Measurements from ENCODE around the gene RFC4. TPM values are rescaled to one million over a fixed set of nuclear protein-coding genes. Genes with fewer than 3 reads are reported as not detected.

The RFC4 gene
- total and polyA plus RNA-seq, 11 donors: 4.6 to 21.0 (median 7.9) TPM

DNA sequence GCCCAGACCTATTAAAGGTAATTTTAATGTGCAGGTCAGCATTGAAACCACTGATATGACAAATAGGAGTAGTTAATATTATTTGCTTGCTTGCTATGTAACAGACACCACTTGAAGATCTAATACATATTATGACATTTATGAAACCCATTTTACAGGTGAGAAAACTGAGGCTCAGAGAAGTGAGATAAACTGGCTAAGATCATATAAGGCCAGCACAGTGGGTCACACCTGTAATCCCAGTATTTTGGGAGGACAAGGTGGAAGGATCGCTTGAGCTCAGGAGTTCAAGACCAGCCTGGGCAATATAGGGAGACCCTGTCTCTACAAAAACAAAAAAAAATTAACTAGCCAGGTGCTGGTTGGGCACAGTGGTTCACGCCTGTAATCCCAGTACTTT is 56.0 kb downstream of the RFC4 start:
- H3K9me3 ChIP-seq: no peaks in the 10 kb centered on the region
- TF ChIP-seq CTCF (IDR thresholded peaks at IDR 0.05) (no peak), POLR2A (IDR thresholded peaks at IDR 0.05) (no peak)
- intact Hi-C loops (cut with DNase I): loop anchor here in 5 of 10 donors (5.0 kb wide), 2 partner anchors 133 to 138 kb away; partner anchors contain the start of gene AHSG (in 1 of the 5)
- H3K27me3 ChIP-seq: no peaks in the 10 kb centered on the region
- DNase-seq (no peak), ATAC-seq (no peak)
- H3K4me1 ChIP-seq: peaks cover 0 to 14% (median 4%) of the 10 kb centered on the region in 12 donors
- 94 to 96% (median 95%) methylated on average over 2 of the region's 2 CpGs for WGBS, 4 donors
- no peak overlapping the region for H3K4me3 ChIP-seq
- no peaks in the 10 kb centered on the region for H3K36me3 ChIP-seq
- no peak overlapping the region for H3K27ac ChIP-seq

DNA sequence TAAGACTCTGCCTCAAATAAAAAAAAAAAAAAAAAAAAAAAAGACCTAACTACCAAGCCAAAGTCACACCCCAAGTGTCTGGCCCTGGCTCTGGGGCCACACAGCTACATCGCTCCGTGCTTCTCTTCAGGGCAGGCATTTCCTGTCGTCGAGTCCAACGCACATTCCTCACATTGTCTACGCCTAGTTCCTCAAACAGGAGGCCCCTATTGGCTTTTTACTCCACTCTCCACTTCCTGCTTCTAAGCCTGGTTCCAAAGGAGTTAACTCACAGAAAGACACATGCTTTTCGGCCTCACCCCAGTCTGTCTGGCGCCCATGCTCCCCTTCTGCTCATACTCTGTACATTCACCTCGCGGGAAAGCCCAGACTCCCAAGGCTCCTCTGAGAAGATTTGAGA is 60.3 kb downstream of the RFC4 start:
- Histone ChIP-seq H3K27me3 (no peaks in the 10 kb centered on the region), H3K9me3 (no peaks in the 10 kb centered on the region), H3K36me3 (no peaks in the 10 kb centered on the region), H3K27ac (no peak overlapping the region), H3K4me1 (peaks cover 0 to 6% (median 0%) of the 10 kb centered on the region in 12 donors), H3K4me3 (no peak overlapping the region)
- TF ChIP-seq POLR2A (IDR thresholded peaks at IDR 0.05) (no peak), CTCF (IDR thresholded peaks at IDR 0.05) (no peak)
- ATAC-seq (peak in 3 of 4 donors; percentile 84 to 86 (median 86)), DNase-seq (peak in 4 of 5 donors; percentile 21 to 40 (median 33))
- WGBS, 4 donors: 9 to 15% (median 12%) methylated on average over 10 of the region's 10 CpGs
- intact Hi-C loops (cut with DNase I): no loop called here

- intact Hi-C loops (cut with DNase I): no loop called here
- H3K36me3 ChIP-seq: no peaks in the 10 kb centered on the region
- H3K27me3 ChIP-seq: peaks cover 0 to 4% (median 0%) of the 10 kb centered on the region in 9 donors
- DNase-seq (no peak), ATAC-seq (no peak)
- TF ChIP-seq CTCF (IDR thresholded peaks at IDR 0.05) (no peak), POLR2A (IDR thresholded peaks at IDR 0.05) (no peak)
- no peaks in the 10 kb centered on the region for H3K9me3 ChIP-seq
- no peak overlapping the region for H3K27ac ChIP-seq
- H3K4me3 ChIP-seq: no peak overlapping the region
- peaks cover 0 to 6% (median 0%) of the 10 kb centered on the region in 12 donors for H3K4me1 ChIP-seq
- 75 to 87% (median 80%) methylated on average over 3 of the region's 3 CpGs for WGBS, 4 donors
These were observed 62.6 kb downstream of the RFC4 start for GRCh38 chr3:186743666-186744065.

- no peak overlapping the region for H3K4me3 ChIP-seq
- H3K27ac ChIP-seq: no peak overlapping the region
- no peaks in the 10 kb centered on the region for H3K9me3 ChIP-seq
- DNase-seq (no peak), ATAC-seq (no peak)
- intact Hi-C loops (cut with DNase I): no loop called here
- TF ChIP-seq POLR2A (IDR thresholded peaks at IDR 0.05) (no peak), CTCF (IDR thresholded peaks at IDR 0.05) (no peak)
- H3K27me3 ChIP-seq: peaks cover 0 to 4% (median 0%) of the 10 kb centered on the region in 9 donors
- H3K4me1 ChIP-seq: peaks cover 0 to 6% (median 0%) of the 10 kb centered on the region in 12 donors
- no peaks in the 10 kb centered on the region for H3K36me3 ChIP-seq
- 81 to 84% (median 84%) methylated on average over 7 of the region's 7 CpGs for WGBS, 4 donors
These were observed 63.5 kb downstream of the RFC4 start for GRCh38 chr3:186742618-186743380.

MicroRNAs within 50 kb of the gene (microRNA counts, 767-probe panel; counts per million panel counts)
- 1,472 to 1,593 counts per million in 2 donors for microRNA hsa-miR-1248

Small RNA genes within 50 kb of the gene (microRNA-seq; reads per million reads assigned to microRNA genes)
- gene MIR1248: 0.60 to 5.4 (median 2.7) reads per million in 4 donors

Other genes starting within 250 kb of the RFC4 start
- gene TBCCD1, start 239.1 kb downstream of the RFC4 start, total RNA-seq: 1 to 10 TPM; 6.2 to 9.8 (median 7.6) TPM
- 10 to 100 TPM in 1 of 2 donors, 1 to 10 TPM in 1; 2.9 to 10.3 TPM for gene TBCCD1, start 239.1 kb downstream of the RFC4 start, polyA plus RNA-seq
- gene DNAJB11, start 235.8 kb downstream of the RFC4 start, total RNA-seq: 10 to 100 TPM; 17.3 to 37.7 (median 25.2) TPM
- 100 to 1,000 TPM in 1 of 2 donors, 10 to 100 TPM in 1; 33.7 to 151 TPM for gene DNAJB11, start 235.8 kb downstream of the RFC4 start, polyA plus RNA-seq
- not detected for gene AHSG, start 193.4 kb downstream of the RFC4 start, total RNA-seq
- gene AHSG, start 193.4 kb downstream of the RFC4 start, polyA plus RNA-seq: under 1 TPM in 1 of 2 donors, not detected in 1; 0.06 TPM
- gene FETUB, start 166.1 kb downstream of the RFC4 start, total RNA-seq: under 1 TPM in 1 of 9 donors, not detected in 8; 0.14 TPM
- gene FETUB, start 166.1 kb downstream of the RFC4 start, polyA plus RNA-seq: not detected
- gene HRG, start 140.5 kb downstream of the RFC4 start, total RNA-seq: not detected
- gene HRG, start 140.5 kb downstream of the RFC4 start, polyA plus RNA-seq: under 1 TPM in 1 of 2 donors, not detected in 1; 0.04 TPM
- gene KNG1, start 89.1 kb downstream of the RFC4 start, total RNA-seq: 1 to 10 TPM in 1 of 9 donors, under 1 TPM in 4, not detected in 4; 0.17 to 1.0 (median 0.24) TPM
- under 1 TPM in 1 of 2 donors, not detected in 1; 0.11 TPM for gene KNG1, start 89.1 kb downstream of the RFC4 start, polyA plus RNA-seq
- gene EIF4A2, start 22.9 kb downstream of the RFC4 start, total RNA-seq: 100 to 1,000 TPM; 291 to 496 (median 375) TPM
- 100 to 1,000 TPM; 255 to 330 TPM for gene EIF4A2, start 22.9 kb downstream of the RFC4 start, polyA plus RNA-seq
- gene ADIPOQ, start 36.2 kb upstream of the RFC4 start, total RNA-seq: 100 to 1,000 TPM in 1 of 9 donors, 10 to 100 TPM in 2, 1 to 10 TPM in 4, under 1 TPM in 2; 0.12 to 113 (median 1.8) TPM
- gene ADIPOQ, start 36.2 kb upstream of the RFC4 start, polyA plus RNA-seq: 10 to 100 TPM in 1 of 2 donors, 1 to 10 TPM in 1; 1.1 to 19.6 TPM
- 100 to 1,000 TPM in 1 of 9 donors, 10 to 100 TPM in 8; 56.2 to 120 (median 72.5) TPM for gene ST6GAL1, start 124.0 kb upstream of the RFC4 start, total RNA-seq
- 10 to 100 TPM; 19.4 to 69.9 TPM for gene ST6GAL1, start 124.0 kb upstream of the RFC4 start, polyA plus RNA-seq

Measured in heart left ventricle (tissue), 16 donors.